Measurements from ENCODE around the gene GPR171. TPM values are rescaled to one million over a fixed set of nuclear protein-coding genes. Genes with fewer than 3 reads are reported as not detected.
A peak's percentile ranks its signal among the peaks of the same experiment; 100 is the strongest.

Gene GPR171
- total RNA-seq, 1 donor from 2014 or later: not detected

DNA sequence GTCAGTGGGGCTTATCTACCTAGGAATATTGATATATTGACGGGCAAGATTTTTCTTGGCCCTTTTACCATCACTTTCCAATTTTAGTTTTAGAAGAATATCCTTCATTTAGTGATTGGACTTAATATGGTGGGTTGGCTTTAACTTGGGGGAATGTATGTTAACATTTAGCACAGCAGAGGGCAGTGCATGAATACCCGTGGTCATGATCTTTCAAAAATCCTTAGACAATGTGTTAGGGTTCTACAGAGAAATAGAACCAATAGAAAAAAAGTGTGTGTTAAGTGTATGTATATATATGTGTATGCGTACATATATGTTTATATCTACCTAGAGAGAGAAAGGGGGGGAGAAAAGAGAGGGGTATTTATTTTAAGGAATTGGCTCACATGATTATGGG, 36.9 kb downstream of the GPR171 start:
- Histone ChIP-seq H3K9ac (ENCODE audit: low read length) (no peak overlapping the region), H3K4me3 (ENCODE audit: insufficient read depth, low read depth, low read length) (no peak overlapping the region), H3K4me2 (ENCODE audit: low read length) (no peak overlapping the region), H4K20me1 (ENCODE audit: insufficient read depth, low read length) (no peaks in the 10 kb centered on the region), H3K79me2 (ENCODE audit: insufficient read depth, low read length) (no peaks in the 10 kb centered on the region), H3K27ac (ENCODE audit: low read depth, low read length) (no peak overlapping the region), H3K9me3 (ENCODE audit: insufficient read depth, low read depth, low read length) (no peaks in the 10 kb centered on the region), H3K27me3 (ENCODE audit: insufficient read depth, low read length) (no peaks in the 10 kb centered on the region), H2AFZ (ENCODE audit: low read depth, low read length) (no peak overlapping the region), H3K36me3 (ENCODE audit: insufficient read depth, low read length) (no peaks in the 10 kb centered on the region), H3K4me1 (ENCODE audit: insufficient read depth, low read length) (no peaks in the 10 kb centered on the region)
- Mint-ChIP-seq H3K4me3 (ENCODE audit: unreplicated experiment) (no peak overlapping the region), H3K9me3 (ENCODE audit: unreplicated experiment) (no peaks in the 10 kb centered on the region), H3K27me3 (ENCODE audit: low read depth, unreplicated experiment) (no peaks in the 10 kb centered on the region), H3K36me3 (ENCODE audit: low read depth, unreplicated experiment) (peaks cover under 1% of the 10 kb centered on the region), H3K27ac (ENCODE audit: unreplicated experiment) (no peak overlapping the region), H3K4me1 (ENCODE audit: low read depth, unreplicated experiment) (peaks cover 12% of the 10 kb centered on the region)
- FAIRE-seq: no peak
- DNase-seq (ENCODE audit: low read depth): no peak
- TF ChIP-seq, protein P1, sequence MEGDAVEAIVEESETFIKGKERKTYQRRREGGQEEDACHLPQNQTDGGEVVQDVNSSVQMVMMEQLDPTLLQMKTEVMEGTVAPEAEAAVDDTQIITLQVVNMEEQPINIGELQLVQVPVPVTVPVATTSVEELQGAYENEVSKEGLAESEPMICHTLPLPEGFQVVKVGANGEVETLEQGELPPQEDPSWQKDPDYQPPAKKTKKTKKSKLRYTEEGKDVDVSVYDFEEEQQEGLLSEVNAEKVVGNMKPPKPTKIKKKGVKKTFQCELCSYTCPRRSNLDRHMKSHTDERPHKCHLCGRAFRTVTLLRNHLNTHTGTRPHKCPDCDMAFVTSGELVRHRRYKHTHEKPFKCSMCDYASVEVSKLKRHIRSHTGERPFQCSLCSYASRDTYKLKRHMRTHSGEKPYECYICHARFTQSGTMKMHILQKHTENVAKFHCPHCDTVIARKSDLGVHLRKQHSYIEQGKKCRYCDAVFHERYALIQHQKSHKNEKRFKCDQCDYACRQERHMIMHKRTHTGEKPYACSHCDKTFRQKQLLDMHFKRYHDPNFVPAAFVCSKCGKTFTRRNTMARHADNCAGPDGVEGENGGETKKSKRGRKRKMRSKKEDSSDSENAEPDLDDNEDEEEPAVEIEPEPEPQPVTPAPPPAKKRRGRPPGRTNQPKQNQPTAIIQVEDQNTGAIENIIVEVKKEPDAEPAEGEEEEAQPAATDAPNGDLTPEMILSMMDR (IDR thresholded peaks at IDR 0.05; ENCODE audit: insufficient read depth, low read depth, low read length): peak; percentile 7
- TF ChIP-seq EZH2 (IDR thresholded peaks at IDR 0.05; ENCODE audit: insufficient read depth, low read length): no peak

DNA sequence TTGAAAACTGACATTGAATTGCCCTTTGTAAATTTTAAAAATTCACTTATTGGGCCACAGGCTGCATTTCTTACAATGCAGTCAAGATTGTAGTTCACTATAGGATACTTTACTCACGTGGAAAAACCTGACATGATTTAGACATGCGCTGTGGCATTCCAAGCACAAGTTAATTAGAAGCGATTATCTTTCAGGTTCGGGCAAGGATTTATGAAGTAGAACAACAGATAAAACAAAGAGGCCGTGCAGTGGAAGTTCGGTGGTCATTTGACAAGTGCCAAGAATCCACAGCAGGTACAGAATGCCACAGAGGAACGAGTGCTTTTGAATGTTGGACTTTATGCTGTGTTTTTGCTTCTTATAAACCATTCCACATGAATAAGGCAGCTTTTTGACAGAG, 37.8 kb downstream of the GPR171 start:
- Mint-ChIP-seq H3K27ac (ENCODE audit: unreplicated experiment) (no peak overlapping the region), H3K36me3 (ENCODE audit: low read depth, unreplicated experiment) (no peaks in the 10 kb centered on the region), H3K9me3 (ENCODE audit: unreplicated experiment) (no peaks in the 10 kb centered on the region), H3K27me3 (ENCODE audit: low read depth, unreplicated experiment) (no peaks in the 10 kb centered on the region), H3K4me3 (ENCODE audit: unreplicated experiment) (no peak overlapping the region), H3K4me1 (ENCODE audit: low read depth, unreplicated experiment) (peaks cover 4% of the 10 kb centered on the region)
- H3K79me2 ChIP-seq (ENCODE audit: insufficient read depth, low read length): no peaks in the 10 kb centered on the region
- no peaks in the 10 kb centered on the region for H3K4me1 ChIP-seq (ENCODE audit: insufficient read depth, low read length)
- H2AFZ ChIP-seq (ENCODE audit: low read depth, low read length): no peak overlapping the region
- no peaks in the 10 kb centered on the region for H4K20me1 ChIP-seq (ENCODE audit: insufficient read depth, low read length)
- H3K9ac ChIP-seq (ENCODE audit: low read length): no peak overlapping the region
- H3K27me3 ChIP-seq (ENCODE audit: insufficient read depth, low read length): no peaks in the 10 kb centered on the region
- H3K4me3 ChIP-seq (ENCODE audit: insufficient read depth, low read depth, low read length): no peak overlapping the region
- no peaks in the 10 kb centered on the region for H3K9me3 ChIP-seq (ENCODE audit: insufficient read depth, low read depth, low read length)
- H3K27ac ChIP-seq (ENCODE audit: low read depth, low read length): no peak overlapping the region
- TF ChIP-seq, protein P1 (IDR thresholded peaks at IDR 0.05; ENCODE audit: insufficient read depth, low read depth, low read length): no peak
- no peak for TF ChIP-seq EZH2 (IDR thresholded peaks at IDR 0.05; ENCODE audit: insufficient read depth, low read length)
- H3K4me2 ChIP-seq (ENCODE audit: low read length): no peak overlapping the region
- DNase-seq (ENCODE audit: low read depth): no peak
- FAIRE-seq: no peak
- no peaks in the 10 kb centered on the region for H3K36me3 ChIP-seq (ENCODE audit: insufficient read depth, low read length)

DNA sequence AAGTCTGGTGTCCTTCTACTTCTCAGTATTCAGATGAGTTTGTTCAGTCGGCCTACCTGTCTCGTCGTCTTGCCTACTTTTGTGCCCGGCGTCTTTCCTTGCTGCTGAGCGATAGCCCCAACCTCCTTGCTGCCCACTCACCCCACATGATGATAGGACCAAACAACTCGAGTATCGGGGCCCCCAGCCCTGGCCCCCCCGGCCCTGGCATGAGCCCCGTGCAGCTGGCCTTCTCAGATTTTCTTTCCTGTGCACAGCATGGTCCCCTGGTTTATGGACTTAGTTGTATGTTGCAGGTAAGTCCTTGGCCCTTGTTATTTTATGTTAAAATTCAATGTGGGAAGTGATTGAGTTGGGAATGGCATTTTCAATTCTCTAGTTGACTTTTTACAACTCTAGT, 43.2 kb downstream of the GPR171 start:
- Mint-ChIP-seq H3K27me3 (ENCODE audit: low read depth, unreplicated experiment) (no peaks in the 10 kb centered on the region), H3K4me1 (ENCODE audit: low read depth, unreplicated experiment) (peaks cover 5% of the 10 kb centered on the region), H3K27ac (ENCODE audit: unreplicated experiment) (no peak overlapping the region), H3K9me3 (ENCODE audit: unreplicated experiment) (no peaks in the 10 kb centered on the region), H3K36me3 (ENCODE audit: low read depth, unreplicated experiment) (no peaks in the 10 kb centered on the region), H3K4me3 (ENCODE audit: unreplicated experiment) (no peak overlapping the region)
- H3K79me2 ChIP-seq (ENCODE audit: insufficient read depth, low read length): no peaks in the 10 kb centered on the region
- H3K36me3 ChIP-seq (ENCODE audit: insufficient read depth, low read length): no peaks in the 10 kb centered on the region
- no peak for TF ChIP-seq EZH2 (IDR thresholded peaks at IDR 0.05; ENCODE audit: insufficient read depth, low read length)
- TF ChIP-seq, protein P1 (IDR thresholded peaks at IDR 0.05; ENCODE audit: insufficient read depth, low read depth, low read length): no peak
- no peaks in the 10 kb centered on the region for H3K27me3 ChIP-seq (ENCODE audit: insufficient read depth, low read length)
- H3K4me3 ChIP-seq (ENCODE audit: insufficient read depth, low read depth, low read length): no peak overlapping the region
- H3K4me1 ChIP-seq (ENCODE audit: insufficient read depth, low read length): no peaks in the 10 kb centered on the region
- no peak overlapping the region for H3K27ac ChIP-seq (ENCODE audit: low read depth, low read length)
- H3K4me2 ChIP-seq (ENCODE audit: low read length): no peak overlapping the region
- DNase-seq (ENCODE audit: low read depth) (no peak), FAIRE-seq (no peak)
- no peaks in the 10 kb centered on the region for H3K9me3 ChIP-seq (ENCODE audit: insufficient read depth, low read depth, low read length)
- no peak overlapping the region for H2AFZ ChIP-seq (ENCODE audit: low read depth, low read length)
- no peak overlapping the region for H3K9ac ChIP-seq (ENCODE audit: low read length)
- H4K20me1 ChIP-seq (ENCODE audit: insufficient read depth, low read length): no peaks in the 10 kb centered on the region

All from astrocyte (in vitro differentiated cells and primary cell).